Endothelial cell (in vitro differentiated cells): ENCODE measurements around the gene IFI27L1. TPM values are rescaled to one million over a fixed set of nuclear protein-coding genes. Genes with fewer than 3 reads are reported as not detected.
A peak's percentile ranks its signal among the peaks of the same experiment; 100 is the strongest.
"Not testable (repeated sequence)": the region's sequence is repeated elsewhere in the genome, so short reads cannot be mapped to it uniquely, and the experiment has no call there.

Source experiments
- DNase-seq: peaks from one replicate; pipeline ENCODE4 v3.0.0; 2021; ENCODE audit warnings: low spot score
- H3K27ac Mint-ChIP-seq: one replicate; pipeline ENCODE4 v1.8.0; 2021; ENCODE audit warnings: mixed read lengths, inconsistent platforms; ENCODE audit not compliant: unreplicated experiment
- H3K27me3 Mint-ChIP-seq: one replicate; pipeline ENCODE4 v1.8.0; 2021; ENCODE audit warnings: mild to moderate bottlenecking, moderate library complexity, mixed read lengths, inconsistent platforms; ENCODE audit not compliant: unreplicated experiment
- H3K36me3 Mint-ChIP-seq: one replicate; pipeline ENCODE4 v1.8.0; 2021; ENCODE audit warnings: mild to moderate bottlenecking, low read depth, mixed read lengths, inconsistent platforms; ENCODE audit not compliant: unreplicated experiment
- H3K4me1 Mint-ChIP-seq: one replicate; pipeline ENCODE4 v1.8.0; 2021; ENCODE audit warnings: mild to moderate bottlenecking, mixed read lengths, inconsistent platforms; ENCODE audit not compliant: unreplicated experiment
- H3K4me3 Mint-ChIP-seq: one replicate; pipeline ENCODE4 v1.8.0; 2021; ENCODE audit warnings: mild to moderate bottlenecking, mixed read lengths, inconsistent platforms; ENCODE audit not compliant: unreplicated experiment
- H3K9me3 Mint-ChIP-seq: one replicate; pipeline ENCODE4 v1.8.0; 2021; ENCODE audit warnings: mixed read lengths, inconsistent platforms; ENCODE audit not compliant: unreplicated experiment
- CTCF ChIP-seq: fragments of 200-600 bp; sonication (generic); IDR thresholded peaks from one replicate; pipeline ENCODE4 v1.5.0; 2021; ENCODE audit warnings: antibody characterized with exemption; ENCODE audit not compliant: unreplicated experiment
- total RNA-seq: library from RNA; stranded (reverse); fragmentation: NEBNext Ultra II Directional; extraction: Animal tissue kit (Norgen Biotek cat#: 25700); gene quantifications from one replicate; pipeline ENCODE4 v1.2.1, GENCODE V29; 2021; ENCODE audit not compliant: unreplicated experiment

IFI27L1 gene
- total RNA-seq, 1 donor from 2014 or later = 33.5 TPM

- H3K36me3 Mint-ChIP-seq = peaks cover 44% of the 10 kb centered on the region
- no peak for DNase-seq
- no peak overlapping the region for H3K4me3 Mint-ChIP-seq
- H3K4me1 Mint-ChIP-seq = peaks cover 9% of the 10 kb centered on the region
- no peaks in the 10 kb centered on the region for H3K9me3 Mint-ChIP-seq
- no peak overlapping the region for H3K27ac Mint-ChIP-seq
- peaks cover 6% of the 10 kb centered on the region for H3K27me3 Mint-ChIP-seq
- TF ChIP-seq CTCF = no peak
Measured at GRCh38 chr14:94058128-94058673, 22.9 kb upstream of the IFI27L1 start.

DNA sequence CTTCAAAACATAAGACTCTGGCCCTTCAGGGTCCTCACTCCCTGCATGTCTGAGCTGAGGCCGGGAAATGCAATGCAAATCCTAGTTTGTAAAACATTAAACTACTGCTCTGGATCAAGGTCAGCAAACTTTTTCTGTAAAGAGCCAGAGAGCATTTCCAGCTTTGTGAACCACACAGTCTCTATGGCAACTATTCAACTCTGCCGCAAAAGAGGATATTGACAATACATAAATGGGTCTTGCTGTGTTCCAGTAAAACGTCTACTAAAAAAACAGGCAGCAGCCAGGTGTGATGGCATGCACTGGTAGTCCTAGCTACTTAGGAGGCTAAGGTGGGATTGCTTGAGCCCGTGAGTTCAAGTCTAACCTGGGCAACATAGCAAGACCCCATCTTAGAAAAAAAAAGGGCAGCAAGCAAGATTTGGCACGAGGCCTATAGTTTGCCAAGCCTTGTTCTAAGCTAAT lies 22.4 kb upstream of the IFI27L1 start:
- H3K36me3 Mint-ChIP-seq = peaks cover 43% of the 10 kb centered on the region
- no peak overlapping the region for H3K4me3 Mint-ChIP-seq
- no peaks in the 10 kb centered on the region for H3K9me3 Mint-ChIP-seq
- H3K4me1 Mint-ChIP-seq = peaks cover 9% of the 10 kb centered on the region
- no peak overlapping the region for H3K27ac Mint-ChIP-seq
- no peak for TF ChIP-seq CTCF
- DNase-seq = no peak
- H3K27me3 Mint-ChIP-seq = peaks cover 6% of the 10 kb centered on the region

DNA sequence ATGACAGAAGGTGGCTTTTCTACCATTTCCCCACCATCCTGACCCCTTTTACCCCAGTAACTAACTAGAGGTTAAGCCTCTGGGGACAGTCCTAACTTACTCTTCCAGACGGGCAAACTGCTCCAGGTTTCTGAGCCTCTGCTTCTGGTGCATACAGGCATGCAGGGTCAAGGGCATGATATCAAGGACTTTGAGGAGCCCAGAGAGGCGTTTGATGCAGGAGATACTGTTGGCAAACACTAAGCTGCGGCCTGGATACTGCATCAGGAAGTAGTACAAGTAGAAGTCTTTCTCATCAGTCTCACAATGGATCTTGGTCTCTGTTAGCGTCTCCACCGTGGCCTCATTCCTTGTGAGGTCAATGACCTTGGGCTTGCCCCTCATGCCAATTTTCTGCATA lies 21.1 kb upstream of the IFI27L1 start:
- Mint-ChIP-seq H3K27ac (no peak overlapping the region), H3K36me3 (peaks cover 30% of the 10 kb centered on the region), H3K4me1 (peaks cover 9% of the 10 kb centered on the region), H3K27me3 (peaks cover 4% of the 10 kb centered on the region), H3K9me3 (no peaks in the 10 kb centered on the region), H3K4me3 (peak overlapping the region; percentile 56)
- DNase-seq = no peak
- TF ChIP-seq CTCF = no peak

DNA sequence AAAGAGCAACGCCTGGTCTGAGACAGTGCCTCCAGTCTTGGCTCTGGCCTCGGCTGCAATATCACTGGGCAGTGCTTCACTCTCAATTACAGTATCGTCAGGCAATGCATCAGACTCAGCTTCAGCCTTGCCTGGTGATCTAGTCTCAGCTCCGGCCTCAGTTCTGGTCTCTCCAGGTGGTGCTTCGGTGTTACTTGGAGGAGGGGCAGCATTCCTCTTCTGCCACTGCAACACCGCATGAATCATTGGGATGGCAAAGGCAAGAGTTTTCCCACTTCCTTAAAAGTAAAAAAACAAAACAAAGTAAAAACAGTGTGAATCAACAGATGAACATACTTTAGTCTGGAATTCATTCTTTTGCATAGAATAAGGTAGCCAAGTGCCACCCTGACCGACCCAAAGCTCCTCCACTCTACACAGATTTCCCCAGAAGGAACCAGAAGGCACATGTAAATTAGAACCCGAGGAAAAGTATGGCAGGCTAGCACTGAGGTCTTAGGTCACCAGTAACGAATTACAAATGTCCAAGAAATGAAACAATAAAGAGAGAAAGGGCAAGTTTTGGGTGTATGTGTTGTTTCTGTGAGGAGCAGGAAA lies 18.7 kb upstream of the IFI27L1 start:
- H3K36me3 Mint-ChIP-seq = peaks cover 20% of the 10 kb centered on the region
- no peak for DNase-seq
- peak overlapping the region; percentile 38 for H3K4me3 Mint-ChIP-seq
- TF ChIP-seq CTCF = no peak
- H3K4me1 Mint-ChIP-seq = peaks cover 20% of the 10 kb centered on the region
- H3K27ac Mint-ChIP-seq = peak overlapping the region; percentile 72
- H3K27me3 Mint-ChIP-seq = peaks cover 4% of the 10 kb centered on the region
- H3K9me3 Mint-ChIP-seq = no peaks in the 10 kb centered on the region

DNA sequence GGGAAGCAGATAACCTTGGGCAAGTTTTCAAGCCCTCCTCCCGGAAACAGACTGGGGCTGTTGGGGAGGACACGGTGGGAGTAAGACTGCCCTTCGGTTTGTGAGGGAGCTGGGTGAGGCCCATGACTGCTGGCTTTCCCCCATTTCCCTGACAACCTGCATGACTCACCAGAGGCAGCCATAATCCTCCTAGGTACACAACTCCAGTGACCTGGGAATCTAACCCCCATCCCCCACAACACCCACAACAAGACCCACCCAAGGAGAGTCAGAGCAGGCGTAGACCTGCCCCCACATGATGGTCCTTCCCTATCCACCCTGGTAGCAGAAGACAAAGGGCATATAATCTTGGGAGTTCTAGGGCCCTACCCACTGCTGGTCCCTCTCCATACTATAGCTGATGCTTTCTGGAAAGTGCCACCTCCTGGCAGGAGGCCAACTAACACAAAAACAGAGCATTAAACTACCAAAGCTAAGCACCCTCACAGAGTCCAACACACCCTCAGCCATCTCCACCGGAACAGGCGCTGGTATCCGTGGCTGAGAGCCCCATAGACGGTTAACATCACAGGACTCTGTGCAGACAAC lies 14.9 kb upstream of the IFI27L1 start:
- H3K36me3 Mint-ChIP-seq = peaks cover 19% of the 10 kb centered on the region
- no peaks in the 10 kb centered on the region for H3K27me3 Mint-ChIP-seq
- no peak for TF ChIP-seq CTCF
- peaks cover 4% of the 10 kb centered on the region for H3K9me3 Mint-ChIP-seq
- H3K4me1 Mint-ChIP-seq = peaks cover 20% of the 10 kb centered on the region
- peak overlapping the region; percentile 58 for H3K27ac Mint-ChIP-seq
- DNase-seq = no peak
- no peak overlapping the region for H3K4me3 Mint-ChIP-seq

GRCh38 chr14:94072076-94072475 lies 9.0 kb upstream of the IFI27L1 start:
- H3K4me3 Mint-ChIP-seq, DNase-seq, H3K27me3 Mint-ChIP-seq, H3K27ac Mint-ChIP-seq, H3K9me3 Mint-ChIP-seq, H3K4me1 Mint-ChIP-seq: not testable (repeated sequence)
- H3K36me3 Mint-ChIP-seq = peaks cover 28% of the 10 kb centered on the region
